ENCODE measurements around the gene CEACAM16. TPM values are rescaled to one million over a fixed set of nuclear protein-coding genes. Genes with fewer than 3 reads are reported as not detected.

CEACAM16 gene
- total RNA-seq, 6 experiments from 2014 or later = not detected

DNA sequence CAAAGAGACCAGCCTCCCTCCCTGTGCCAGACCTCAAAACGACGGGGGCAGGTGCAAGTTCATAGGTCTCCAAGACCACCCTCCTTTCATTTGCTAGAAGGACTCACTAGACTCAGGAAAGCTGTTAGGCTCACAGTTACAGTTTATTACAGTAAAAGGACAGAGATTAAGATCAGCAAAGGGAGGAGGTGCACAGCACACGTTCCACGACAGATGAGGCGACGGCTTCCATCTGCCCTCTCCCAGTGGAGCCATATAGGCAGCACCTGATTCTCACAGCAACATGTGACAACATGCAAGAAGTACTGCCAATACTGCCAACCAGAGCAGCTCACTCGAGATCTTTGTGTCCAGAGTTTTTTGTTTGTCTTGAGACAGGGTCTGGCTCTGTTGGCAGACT is 37.0 kb upstream of the CEACAM16 start:
- no peak for ATAC-seq
- intact Hi-C loops (cut with DNase I) = no loop called here
- no peak overlapping the region for H3K27ac ChIP-seq
- DNase-seq = peak in 1 of 3 donors; percentile 13
- TF ChIP-seq POLR2A (IDR thresholded peaks at IDR 0.05) (no peak), CTCF (IDR thresholded peaks at IDR 0.05) (no peak)
- peaks cover 0 to 6% (median 0%) of the 10 kb centered on the region in 4 donors for H3K4me1 ChIP-seq
- peaks cover 0 to 52% (median 31%) of the 10 kb centered on the region in 4 donors for H3K36me3 ChIP-seq
- H3K27me3 ChIP-seq = no peaks in the 10 kb centered on the region
- no peak overlapping the region for H3K4me3 ChIP-seq
- 57% methylated on average over 1 of the region's 7 CpGs for WGBS (ENCODE audit: insufficient coverage, low coverage, low lambda C conversion rate, missing lambda C conversion rate)
- H3K9me3 ChIP-seq = no peaks in the 10 kb centered on the region

DNA sequence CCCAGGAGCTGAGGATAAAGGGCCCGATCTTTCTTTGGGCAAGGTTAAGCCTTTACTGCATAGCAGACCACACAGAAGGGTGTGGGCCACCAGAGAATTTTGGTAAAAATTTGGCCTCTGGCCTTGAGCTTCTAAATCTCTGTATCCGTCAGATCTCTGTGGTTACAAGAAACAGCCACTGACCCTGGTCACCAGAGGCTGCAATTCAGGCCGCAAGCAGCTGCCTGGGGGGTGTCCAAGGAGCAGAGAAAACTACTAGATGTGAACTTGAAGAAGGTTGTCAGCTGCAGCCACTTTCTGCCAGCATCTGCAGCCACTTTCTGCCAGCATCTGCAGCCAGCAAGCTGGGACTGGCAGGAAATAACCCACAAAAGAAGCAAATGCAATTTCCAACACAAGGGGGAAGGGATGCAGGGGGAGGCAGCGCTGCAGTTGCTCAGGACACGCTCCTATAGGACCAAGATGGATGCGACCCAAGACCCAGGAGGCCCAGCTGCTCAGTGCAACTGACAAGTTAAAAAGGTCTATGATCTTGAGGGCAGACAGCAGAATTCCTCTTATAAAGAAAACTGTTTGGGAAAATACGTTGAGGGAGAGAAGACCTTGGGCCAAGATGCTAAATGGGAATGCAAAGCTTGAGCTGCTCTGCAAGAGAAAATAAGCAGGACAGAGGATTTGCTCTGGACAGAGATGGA is 36.1 kb upstream of the CEACAM16 start:
- Histone ChIP-seq H3K27ac (no peak overlapping the region), H3K27me3 (no peaks in the 10 kb centered on the region), H3K36me3 (peaks cover 0 to 50% (median 28%) of the 10 kb centered on the region in 4 donors), H3K9me3 (no peaks in the 10 kb centered on the region), H3K4me1 (no peaks in the 10 kb centered on the region), H3K4me3 (no peak overlapping the region)
- TF ChIP-seq CTCF (IDR thresholded peaks at IDR 0.05) (no peak), POLR2A (IDR thresholded peaks at IDR 0.05) (no peak)
- 81% methylated on average over 6 of the region's 7 CpGs for WGBS (ENCODE audit: insufficient coverage, low coverage, low lambda C conversion rate, missing lambda C conversion rate)
- ATAC-seq (no peak), DNase-seq (peak in 1 of 3 donors; percentile 18)
- intact Hi-C loops (cut with DNase I) = no loop called here

- Histone ChIP-seq H3K36me3 (peaks cover 0 to 41% (median 24%) of the 10 kb centered on the region in 4 donors), H3K27me3 (no peaks in the 10 kb centered on the region), H3K4me1 (no peaks in the 10 kb centered on the region), H3K9me3 (no peaks in the 10 kb centered on the region), H3K27ac (no peak overlapping the region), H3K4me3 (no peak overlapping the region)
- 85% methylated on average over 5 of the region's 5 CpGs for WGBS (ENCODE audit: insufficient coverage, low coverage, low lambda C conversion rate, missing lambda C conversion rate)
- intact Hi-C loops (cut with DNase I) = no loop called here
- TF ChIP-seq CTCF (IDR thresholded peaks at IDR 0.05) (no peak), POLR2A (IDR thresholded peaks at IDR 0.05) (no peak)
- DNase-seq = peak in 1 of 3 donors; percentile 17
- ATAC-seq = no peak
Measured at GRCh38 chr19:44663996-44664395, 35.0 kb upstream of the CEACAM16 start.

- Histone ChIP-seq H3K9me3 (no peaks in the 10 kb centered on the region), H3K4me1 (no peaks in the 10 kb centered on the region), H3K27me3 (no peaks in the 10 kb centered on the region), H3K36me3 (peaks cover 0 to 32% (median 17%) of the 10 kb centered on the region in 4 donors), H3K4me3 (no peak overlapping the region), H3K27ac (no peak overlapping the region)
- no peak for TF ChIP-seq CTCF (IDR thresholded peaks at IDR 0.05)
- no peak for TF ChIP-seq POLR2A (IDR thresholded peaks at IDR 0.05)
- DNase-seq = peak in 2 of 3 donors; percentile 7 to 8
- intact Hi-C loops (cut with DNase I) = no loop called here
- no peak for ATAC-seq
- 98% methylated on average over 7 of the region's 10 CpGs for WGBS (ENCODE audit: insufficient coverage, low coverage, low lambda C conversion rate, missing lambda C conversion rate)
Measured at GRCh38 chr19:44664976-44665375, 34.0 kb upstream of the CEACAM16 start.
